22Rv1 (cell line): ENCODE data around the gene GALNT7.

Experiments used
- CTCF ChIP-seq: fragments of 450-650 bp; IDR thresholded peaks from 2 replicates; pipeline ENCODE4 v1.5.1; 2017; ENCODE audit warnings: mild to moderate bottlenecking
- ZFX ChIP-seq: fragments of 450-650 bp; IDR thresholded peaks from 2 replicates; pipeline ENCODE4 v1.6.1; 2017; ENCODE audit warnings: antibody characterized with exemption, borderline replicate concordance

GRCh38 chr4:173253561-173253960, 85.0 kb downstream of the GALNT7 start:
- no peak for TF ChIP-seq CTCF
- TF ChIP-seq ZFX, result no peak
